GM12878 (cell line): ENCODE data around the gene MAIP1. TPM values are rescaled to one million over a fixed set of nuclear protein-coding genes. Genes with fewer than 3 reads are reported as not detected.

Experiments
- ATAC-seq: fragments of 200-7000 bp; cut with Tn5 transposase; 3 replicates; pipeline ENCODE4 v1.9.1; 2020; ENCODE audit warnings: mild to moderate bottlenecking, moderate library complexity
- BruUV-seq: library from RNA; stranded (reverse); fragments of 400-500 nt; replicated peaks from 2 replicates; lab custom pipeline; 2021; lab: Mats Ljungman, UMichigan
- CTCF ChIA-PET: fragments of 300-600 bp; sonication (Branson Sonifier 250); formaldehyde crosslinking; extraction: SDS; loops from one replicate; lab custom pipeline; 2021; ENCODE audit warnings: inconsistent platforms; lab: Yijun Ruan, JAX
- POLR2A ChIA-PET: fragments of 350-600 bp; formaldehyde crosslinking; extraction: SDS; loops from one replicate; lab custom pipeline; 2021; ENCODE audit warnings: inconsistent platforms; lab: Charles Lee
- RAD21 ChIA-PET: fragments of 300-600 bp; sonication (Branson Sonifier 250); formaldehyde crosslinking; loops from one replicate; lab custom pipeline; 2023; ENCODE audit warnings: antibody characterized with exemption; ENCODE audit not compliant: unreplicated experiment; lab: Charles Lee
- SMC1A ChIA-PET: fragments of 300-600 bp; sonication (Branson Sonifier 250); formaldehyde crosslinking; loops from one replicate; lab custom pipeline; 2023; ENCODE audit not compliant: unreplicated experiment, uncharacterized antibody; lab: Charles Lee
- DNase-seq: peaks from one replicate; pipeline ENCODE4 v3.0.0-alpha.2; 2011; ENCODE audit warnings: low read depth, low spot score
- FAIRE-seq: peaks from 3 replicates; lab custom pipeline; 2011; peaks lifted over from hg19 to GRCh38; lab: Jason Lieb, UNC
- H2AFZ ChIP-seq: 2 replicates; pipeline ENCODE4 v1.6.0; 2011; ENCODE audit warnings: low read depth, low read length, control low read depth; ENCODE audit not compliant: control insufficient read depth
- H3K27ac ChIP-seq: 2 replicates; pipeline ENCODE4 v1.5.1; 2011; ENCODE audit warnings: control low read depth; ENCODE audit not compliant: control insufficient read depth, insufficient read depth
- H3K27me3 ChIP-seq, 2 experiments: replicated peaks in 1 of 2; 2 replicates each; pipeline versions ENCODE4 v1.6.0 to v1.6.1; 2011; ENCODE audit warnings: low read length in 1 of 2; ENCODE audit not compliant: control insufficient read depth in 2 of 2, insufficient read depth in 2 of 2
- H3K36me3 ChIP-seq, 2 experiments: 2 replicates each; pipeline ENCODE4 v1.5.1; 2011; ENCODE audit warnings: low read length in 1 of 2; ENCODE audit not compliant: control insufficient read depth in 2 of 2, insufficient read depth in 2 of 2
- H3K4me1 ChIP-seq: 2 replicates; pipeline ENCODE4 v1.6.1; 2011; ENCODE audit warnings: mild to moderate bottlenecking, low read length, moderate library complexity, mixed read lengths; ENCODE audit not compliant: control insufficient read depth, insufficient read depth
- H3K4me2 ChIP-seq: 2 replicates; pipeline ENCODE4 v1.6.0; 2011; ENCODE audit warnings: control low read depth; ENCODE audit not compliant: control insufficient read depth, insufficient read depth
- H3K4me3 ChIP-seq: fragments of 200-600 bp; sonication (generic); 2 replicates; pipeline ENCODE4 v1.5.1; 2016
- H3K79me2 ChIP-seq: 2 replicates; pipeline ENCODE4 v1.6.0; 2011; ENCODE audit warnings: low read length; ENCODE audit not compliant: control insufficient read depth, insufficient read depth
- H3K9ac ChIP-seq: 2 replicates; pipeline ENCODE4 v1.8.0; 2011; ENCODE audit warnings: low read length, control low read depth, mixed read lengths; ENCODE audit not compliant: control insufficient read depth, insufficient read depth
- H3K9me3 ChIP-seq: replicated peaks from 3 replicates; pipeline ENCODE4 v1.5.1; 2011; ENCODE audit warnings: mild to moderate bottlenecking, low read length; ENCODE audit not compliant: control insufficient read depth, insufficient read depth
- H4K20me1 ChIP-seq: 2 replicates; pipeline ENCODE4 v1.6.0; 2011; ENCODE audit not compliant: control insufficient read depth, insufficient read depth
- CBFB ChIP-seq: IDR thresholded peaks from 2 replicates; pipeline ENCODE4 v1.6.1; 2016; ENCODE audit warnings: antibody characterized with exemption, low read depth
- IRF4 ChIP-seq: IDR thresholded peaks from 2 replicates; pipeline ENCODE4 v1.6.1; 2011; ENCODE audit warnings: low read depth, low read length
- MEF2A ChIP-seq: IDR thresholded peaks from 2 replicates; pipeline ENCODE4 v1.6.1; 2011; ENCODE audit warnings: low read depth, mild to moderate bottlenecking, low read length, moderate library complexity; ENCODE audit not compliant: insufficient read depth
- RFX5 ChIP-seq: IDR thresholded peaks from 2 replicates; pipeline ENCODE4 v1.6.1; 2011; ENCODE audit warnings: low read depth, low read length, improper control_type of control experiment
- YBX1 ChIP-seq: fragments of 450-650 bp; IDR thresholded peaks from 2 replicates; pipeline ENCODE4 v1.6.1; 2016; ENCODE audit warnings: antibody characterized with exemption
- ZNF24 ChIP-seq: fragments of 450-650 bp; IDR thresholded peaks from 2 replicates; pipeline ENCODE4 v1.6.1; 2017; ENCODE audit warnings: antibody characterized with exemption, mild to moderate bottlenecking
- ZNF384 ChIP-seq: IDR thresholded peaks from 2 replicates; pipeline ENCODE4 v1.6.1; 2012; ENCODE audit warnings: low read depth, mild to moderate bottlenecking, low read length, improper control_type of control experiment, borderline replicate concordance
- WGBS: methylation state at CpG from one replicate; pipeline ENCODE4 v1.1.6; 2016; ENCODE audit warnings: low lambda C conversion rate; ENCODE audit not compliant: insufficient replicate concordance, insufficient coverage; ENCODE audit errors: missing lambda C conversion rate; 5-methylcytosine and 5-hydroxymethylcytosine counted together
- in situ Hi-C: fragments of 300-500 bp; cut with MboI; formaldehyde crosslinking; loops from 9 replicates; pipeline ENCODE4 v1.14.3; 2018; ENCODE audit warnings: mixed read lengths
- intact Hi-C: fragments of 100-400 bp; cut with micrococcal nuclease; formaldehyde crosslinking; loops from one replicate; pipeline ENCODE4 v1.14.2; 2022; ENCODE audit not compliant: unreplicated experiment
- polyA plus RNA-seq, 11 experiments: library from polyadenylated mRNA; depleted of rRNA in 4 of 11; unstranded in 6 of 11; stranded (reverse) in 5 of 11; fragments of >200 nt; fragmentation: Nextera tagmentation in 4 of 11; fragmentation: Illumina TruSeq in 1 of 11; extraction: Ambion mirVana in 4 of 11; extraction: Trizol in 1 of 11; gene quantifications; 1 replicate in 1 of 11; 2 replicates in 10 of 11; pipeline versions ENCODE4 v1.2.1 to v1.2.3, GENCODE V29; 2011 to 2016; ENCODE audit warnings: inconsistent platforms in 2 of 11, missing spikeins in 2 of 11, low read depth in 1 of 11
- total RNA-seq, 4 experiments: library from RNA; depleted of rRNA in 3 of 4; stranded (reverse); fragments of >200 nt in 3 of 4; fragmentation: Illumina TruSeq in 1 of 4; extraction: Trizol in 1 of 4; gene quantifications; 2 replicates each; pipeline versions ENCODE4 v1.2.1 to v1.2.3, GENCODE V29; 2013 to 2021
- TF ChIP-seq, protein P1 (sequence below): IDR thresholded peaks from 2 replicates; pipeline ENCODE4 v1.6.1; 2012; ENCODE audit warnings: improper control_type of control experiment, low read depth, low read length; ENCODE audit not compliant: insufficient replicate concordance
- TF ChIP-seq, protein P2 (sequence below): fragments of 450-650 bp; IDR thresholded peaks from 2 replicates; pipeline ENCODE4 v1.6.1; 2018; ENCODE audit warnings: borderline replicate concordance, mild to moderate bottlenecking; ENCODE audit not compliant: partially characterized antibody
- TF ChIP-seq, protein P3 (sequence below): IDR thresholded peaks from 2 replicates; pipeline ENCODE4 v1.6.1; 2012; ENCODE audit warnings: mild to moderate bottlenecking, low read depth, low read length
- TF ChIP-seq, protein P4 (sequence below): IDR thresholded peaks from 2 replicates; pipeline ENCODE4 v1.6.1; 2012; ENCODE audit warnings: low read length, inconsistent platforms

MAIP1 gene
- total and polyA plus RNA-seq, 10 of the 15 experiments (the other 5 are each of a cell fraction or from before 2014, with no cell fraction given): 5.4 to 41.4 (median 25.4) TPM

DNA sequence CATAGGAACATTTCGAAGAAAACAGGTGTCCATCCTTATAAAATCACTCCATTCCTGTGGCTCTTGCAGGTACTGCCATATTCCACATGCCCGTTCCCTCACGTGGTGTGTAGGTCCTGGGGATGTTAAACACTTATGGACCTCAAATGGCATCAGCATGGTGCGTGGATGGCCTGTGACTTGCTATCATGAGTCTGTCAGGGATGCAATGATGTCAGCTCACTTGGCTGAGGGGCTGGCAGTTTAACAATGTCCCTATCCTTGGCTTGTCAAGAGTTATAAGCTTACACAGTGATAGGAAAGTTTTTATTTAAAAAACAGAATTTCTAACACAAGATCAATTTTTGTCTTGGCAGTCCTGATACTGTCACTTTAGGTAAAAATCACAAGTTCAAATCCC lies 28.8 kb downstream of the MAIP1 start:
- Histone ChIP-seq H4K20me1 (no peaks in the 10 kb centered on the region), H3K27ac (no peak overlapping the region), H3K4me2 (no peak overlapping the region), H3K9me3 (no peaks in the 10 kb centered on the region), H3K4me1 (no peaks in the 10 kb centered on the region), H2AFZ (no peak overlapping the region), H3K79me2 (no peaks in the 10 kb centered on the region), H3K4me3 (no peak overlapping the region), H3K9ac (no peak overlapping the region), H3K36me3 (no peaks in the 10 kb centered on the region), H3K27me3 (no peaks in the 10 kb centered on the region)
- BruUV-seq: no TSS peak
- ChIA-PET SMC1A (interaction anchor here (0.6 to 3.7 kb wide), 4 partner anchors 198 to 721 kb away, joined by 3 to 30 read pairs (median 3); no protein-coding TSS in a partner anchor), CTCF (interaction anchor here (0.6 to 7.3 kb wide), 7 partner anchors 17 to 527 kb away, joined by 3 to 97 read pairs (median 3); no protein-coding TSS in a partner anchor), RAD21 (interaction anchor here (2.6 to 2.7 kb wide), 2 partner anchors 487 to 498 kb away, joined by 8 to 17 read pairs; no protein-coding TSS in a partner anchor), POLR2A (interaction anchor here (1.3 kb wide), 1 partner anchor 9 kb away, joined by 3 read pairs; no protein-coding TSS in a partner anchor)
- in situ Hi-C loops: no loop called here
- no peak for ATAC-seq
- no peak for DNase-seq
- intact Hi-C loops: loop anchor here (5.0 kb wide), 2 partner anchors 323 to 718 kb away; partner anchors contain the start of gene SPATS2L
- no peak for FAIRE-seq
- WGBS: 56% methylated on average over 4 of the region's 4 CpGs
- TF ChIP-seq IRF4 (no peak), CBFB (no peak), ZNF384 (no peak), RFX5 (no peak), MEF2A (no peak), ZNF24 (no peak), YBX1 (no peak)
- TF ChIP-seq, protein P1, sequence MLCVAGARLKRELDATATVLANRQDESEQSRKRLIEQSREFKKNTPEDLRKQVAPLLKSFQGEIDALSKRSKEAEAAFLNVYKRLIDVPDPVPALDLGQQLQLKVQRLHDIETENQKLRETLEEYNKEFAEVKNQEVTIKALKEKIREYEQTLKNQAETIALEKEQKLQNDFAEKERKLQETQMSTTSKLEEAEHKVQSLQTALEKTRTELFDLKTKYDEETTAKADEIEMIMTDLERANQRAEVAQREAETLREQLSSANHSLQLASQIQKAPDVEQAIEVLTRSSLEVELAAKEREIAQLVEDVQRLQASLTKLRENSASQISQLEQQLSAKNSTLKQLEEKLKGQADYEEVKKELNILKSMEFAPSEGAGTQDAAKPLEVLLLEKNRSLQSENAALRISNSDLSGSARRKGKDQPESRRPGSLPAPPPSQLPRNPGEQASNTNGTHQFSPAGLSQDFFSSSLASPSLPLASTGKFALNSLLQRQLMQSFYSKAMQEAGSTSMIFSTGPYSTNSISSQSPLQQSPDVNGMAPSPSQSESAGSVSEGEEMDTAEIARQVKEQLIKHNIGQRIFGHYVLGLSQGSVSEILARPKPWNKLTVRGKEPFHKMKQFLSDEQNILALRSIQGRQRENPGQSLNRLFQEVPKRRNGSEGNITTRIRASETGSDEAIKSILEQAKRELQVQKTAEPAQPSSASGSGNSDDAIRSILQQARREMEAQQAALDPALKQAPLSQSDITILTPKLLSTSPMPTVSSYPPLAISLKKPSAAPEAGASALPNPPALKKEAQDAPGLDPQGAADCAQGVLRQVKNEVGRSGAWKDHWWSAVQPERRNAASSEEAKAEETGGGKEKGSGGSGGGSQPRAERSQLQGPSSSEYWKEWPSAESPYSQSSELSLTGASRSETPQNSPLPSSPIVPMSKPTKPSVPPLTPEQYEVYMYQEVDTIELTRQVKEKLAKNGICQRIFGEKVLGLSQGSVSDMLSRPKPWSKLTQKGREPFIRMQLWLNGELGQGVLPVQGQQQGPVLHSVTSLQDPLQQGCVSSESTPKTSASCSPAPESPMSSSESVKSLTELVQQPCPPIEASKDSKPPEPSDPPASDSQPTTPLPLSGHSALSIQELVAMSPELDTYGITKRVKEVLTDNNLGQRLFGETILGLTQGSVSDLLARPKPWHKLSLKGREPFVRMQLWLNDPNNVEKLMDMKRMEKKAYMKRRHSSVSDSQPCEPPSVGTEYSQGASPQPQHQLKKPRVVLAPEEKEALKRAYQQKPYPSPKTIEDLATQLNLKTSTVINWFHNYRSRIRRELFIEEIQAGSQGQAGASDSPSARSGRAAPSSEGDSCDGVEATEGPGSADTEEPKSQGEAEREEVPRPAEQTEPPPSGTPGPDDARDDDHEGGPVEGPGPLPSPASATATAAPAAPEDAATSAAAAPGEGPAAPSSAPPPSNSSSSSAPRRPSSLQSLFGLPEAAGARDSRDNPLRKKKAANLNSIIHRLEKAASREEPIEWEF: no peak
- TF ChIP-seq, protein P2, sequence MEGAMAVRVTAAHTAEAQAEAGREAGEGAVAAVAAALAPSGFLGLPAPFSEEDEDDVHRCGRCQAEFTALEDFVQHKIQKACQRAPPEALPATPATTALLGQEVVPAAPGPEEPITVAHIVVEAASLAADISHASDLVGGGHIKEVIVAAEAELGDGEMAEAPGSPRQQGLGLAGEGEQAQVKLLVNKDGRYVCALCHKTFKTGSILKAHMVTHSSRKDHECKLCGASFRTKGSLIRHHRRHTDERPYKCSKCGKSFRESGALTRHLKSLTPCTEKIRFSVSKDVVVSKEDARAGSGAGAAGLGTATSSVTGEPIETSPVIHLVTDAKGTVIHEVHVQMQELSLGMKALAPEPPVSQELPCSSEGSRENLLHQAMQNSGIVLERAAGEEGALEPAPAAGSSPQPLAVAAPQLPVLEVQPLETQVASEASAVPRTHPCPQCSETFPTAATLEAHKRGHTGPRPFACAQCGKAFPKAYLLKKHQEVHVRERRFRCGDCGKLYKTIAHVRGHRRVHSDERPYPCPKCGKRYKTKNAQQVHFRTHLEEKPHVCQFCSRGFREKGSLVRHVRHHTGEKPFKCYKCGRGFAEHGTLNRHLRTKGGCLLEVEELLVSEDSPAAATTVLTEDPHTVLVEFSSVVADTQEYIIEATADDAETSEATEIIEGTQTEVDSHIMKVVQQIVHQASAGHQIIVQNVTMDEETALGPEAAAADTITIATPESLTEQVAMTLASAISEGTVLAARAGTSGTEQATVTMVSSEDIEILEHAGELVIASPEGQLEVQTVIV: no peak
- TF ChIP-seq, protein P3, sequence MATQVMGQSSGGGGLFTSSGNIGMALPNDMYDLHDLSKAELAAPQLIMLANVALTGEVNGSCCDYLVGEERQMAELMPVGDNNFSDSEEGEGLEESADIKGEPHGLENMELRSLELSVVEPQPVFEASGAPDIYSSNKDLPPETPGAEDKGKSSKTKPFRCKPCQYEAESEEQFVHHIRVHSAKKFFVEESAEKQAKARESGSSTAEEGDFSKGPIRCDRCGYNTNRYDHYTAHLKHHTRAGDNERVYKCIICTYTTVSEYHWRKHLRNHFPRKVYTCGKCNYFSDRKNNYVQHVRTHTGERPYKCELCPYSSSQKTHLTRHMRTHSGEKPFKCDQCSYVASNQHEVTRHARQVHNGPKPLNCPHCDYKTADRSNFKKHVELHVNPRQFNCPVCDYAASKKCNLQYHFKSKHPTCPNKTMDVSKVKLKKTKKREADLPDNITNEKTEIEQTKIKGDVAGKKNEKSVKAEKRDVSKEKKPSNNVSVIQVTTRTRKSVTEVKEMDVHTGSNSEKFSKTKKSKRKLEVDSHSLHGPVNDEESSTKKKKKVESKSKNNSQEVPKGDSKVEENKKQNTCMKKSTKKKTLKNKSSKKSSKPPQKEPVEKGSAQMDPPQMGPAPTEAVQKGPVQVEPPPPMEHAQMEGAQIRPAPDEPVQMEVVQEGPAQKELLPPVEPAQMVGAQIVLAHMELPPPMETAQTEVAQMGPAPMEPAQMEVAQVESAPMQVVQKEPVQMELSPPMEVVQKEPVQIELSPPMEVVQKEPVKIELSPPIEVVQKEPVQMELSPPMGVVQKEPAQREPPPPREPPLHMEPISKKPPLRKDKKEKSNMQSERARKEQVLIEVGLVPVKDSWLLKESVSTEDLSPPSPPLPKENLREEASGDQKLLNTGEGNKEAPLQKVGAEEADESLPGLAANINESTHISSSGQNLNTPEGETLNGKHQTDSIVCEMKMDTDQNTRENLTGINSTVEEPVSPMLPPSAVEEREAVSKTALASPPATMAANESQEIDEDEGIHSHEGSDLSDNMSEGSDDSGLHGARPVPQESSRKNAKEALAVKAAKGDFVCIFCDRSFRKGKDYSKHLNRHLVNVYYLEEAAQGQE: no peak
- TF ChIP-seq, protein P4, sequence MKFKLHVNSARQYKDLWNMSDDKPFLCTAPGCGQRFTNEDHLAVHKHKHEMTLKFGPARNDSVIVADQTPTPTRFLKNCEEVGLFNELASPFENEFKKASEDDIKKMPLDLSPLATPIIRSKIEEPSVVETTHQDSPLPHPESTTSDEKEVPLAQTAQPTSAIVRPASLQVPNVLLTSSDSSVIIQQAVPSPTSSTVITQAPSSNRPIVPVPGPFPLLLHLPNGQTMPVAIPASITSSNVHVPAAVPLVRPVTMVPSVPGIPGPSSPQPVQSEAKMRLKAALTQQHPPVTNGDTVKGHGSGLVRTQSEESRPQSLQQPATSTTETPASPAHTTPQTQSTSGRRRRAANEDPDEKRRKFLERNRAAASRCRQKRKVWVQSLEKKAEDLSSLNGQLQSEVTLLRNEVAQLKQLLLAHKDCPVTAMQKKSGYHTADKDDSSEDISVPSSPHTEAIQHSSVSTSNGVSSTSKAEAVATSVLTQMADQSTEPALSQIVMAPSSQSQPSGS: no peak
